Memory B cell (primary cell): ENCODE results near the gene ZMPSTE24.
A peak's percentile ranks its signal among the peaks of the same experiment; 100 is the strongest.

Experiments used
- ATAC-seq: fragments of 150-1000 bp; cut with Tn5 transposase; 2 replicates; pipeline ENCODE4 v1.10.0; 2021; ENCODE audit warnings: low read depth, mild to moderate bottlenecking, moderate library complexity
- DNase-seq, 2 donors: peaks; one replicate each; pipeline ENCODE4 v3.0.0; 2022; ENCODE audit warnings: low spot score in 2 of 2
- H3K27ac Mint-ChIP-seq: one replicate; pipeline ENCODE4 v1.8.0; 2022; ENCODE audit warnings: mild to moderate bottlenecking, moderate library complexity, mixed read lengths
- H3K27me3 Mint-ChIP-seq: one replicate; pipeline ENCODE4 v1.8.0; 2022; ENCODE audit warnings: mixed read lengths
- H3K36me3 Mint-ChIP-seq: one replicate; pipeline ENCODE4 v1.8.0; 2022; ENCODE audit warnings: mild to moderate bottlenecking, mixed read lengths
- H3K4me1 Mint-ChIP-seq: one replicate; pipeline ENCODE4 v1.8.0; 2022; ENCODE audit warnings: mixed read lengths
- H3K4me3 Mint-ChIP-seq: one replicate; pipeline ENCODE4 v1.8.0; 2022; ENCODE audit warnings: mild to moderate bottlenecking, moderate library complexity, mixed read lengths
- H3K9me3 Mint-ChIP-seq: one replicate; pipeline ENCODE4 v1.8.0; 2022; ENCODE audit warnings: mixed read lengths

Gene ZMPSTE24

GRCh38 chr1:40303051-40303771, 45.2 kb downstream of the ZMPSTE24 start:
- no peaks in the 10 kb centered on the region for H3K4me1 Mint-ChIP-seq
- H3K36me3 Mint-ChIP-seq, result peaks cover 2% of the 10 kb centered on the region
- no peak overlapping the region for H3K27ac Mint-ChIP-seq
- ATAC-seq (no peak), DNase-seq (no peak)
- H3K9me3 Mint-ChIP-seq, result no peaks in the 10 kb centered on the region
- no peak overlapping the region for H3K4me3 Mint-ChIP-seq
- no peaks in the 10 kb centered on the region for H3K27me3 Mint-ChIP-seq

- no peak overlapping the region for H3K4me3 Mint-ChIP-seq
Observed at GRCh38 chr1:40303790-40304189, 45.8 kb downstream of the ZMPSTE24 start.

GRCh38 chr1:40305451-40305850, 47.4 kb downstream of the ZMPSTE24 start:
- H3K4me1 Mint-ChIP-seq, result peaks cover under 1% of the 10 kb centered on the region
- peaks cover under 1% of the 10 kb centered on the region for H3K36me3 Mint-ChIP-seq
- H3K27ac Mint-ChIP-seq, result no peak overlapping the region
- H3K9me3 Mint-ChIP-seq, result no peaks in the 10 kb centered on the region
- DNase-seq (no peak), ATAC-seq (no peak)
- no peak overlapping the region for H3K4me3 Mint-ChIP-seq
- H3K27me3 Mint-ChIP-seq, result no peaks in the 10 kb centered on the region

More at GRCh38 chr1:40303790-40304189, 45.8 kb downstream of the ZMPSTE24 start:
- no peaks in the 10 kb centered on the region for H3K9me3 Mint-ChIP-seq
- H3K27me3 Mint-ChIP-seq, result no peaks in the 10 kb centered on the region
- no peak for ATAC-seq
- DNase-seq, result no peak
- no peaks in the 10 kb centered on the region for H3K4me1 Mint-ChIP-seq
- peaks cover 2% of the 10 kb centered on the region for H3K36me3 Mint-ChIP-seq
- no peak overlapping the region for H3K27ac Mint-ChIP-seq

DNA sequence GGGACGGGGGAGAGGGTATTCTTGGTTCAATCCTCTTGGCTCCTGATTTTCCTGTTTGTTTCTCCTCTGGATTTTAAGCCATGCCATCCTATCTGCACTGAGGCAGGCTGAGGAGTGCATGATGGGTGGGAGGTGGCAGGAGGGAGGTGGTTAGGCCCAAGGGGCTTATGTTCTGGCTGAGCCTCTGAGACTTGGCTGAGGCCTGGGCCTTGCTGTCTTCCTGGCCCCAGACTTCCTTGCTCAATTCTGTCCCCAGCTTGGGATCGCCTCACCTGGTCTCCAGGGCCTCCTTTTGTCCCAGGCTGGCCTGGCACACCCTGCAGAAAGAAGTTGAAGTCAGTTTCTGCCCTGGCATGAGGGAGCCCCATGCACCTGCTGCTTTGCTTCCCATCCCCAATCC, 47.8 kb downstream of the ZMPSTE24 start:
- no peaks in the 10 kb centered on the region for H3K36me3 Mint-ChIP-seq
- H3K27ac Mint-ChIP-seq, result no peak overlapping the region
- H3K4me1 Mint-ChIP-seq, result peaks cover 3% of the 10 kb centered on the region
- no peak for ATAC-seq
- H3K4me3 Mint-ChIP-seq, result no peak overlapping the region
- H3K27me3 Mint-ChIP-seq, result no peaks in the 10 kb centered on the region
- H3K9me3 Mint-ChIP-seq, result no peaks in the 10 kb centered on the region
- no peak for DNase-seq

DNA sequence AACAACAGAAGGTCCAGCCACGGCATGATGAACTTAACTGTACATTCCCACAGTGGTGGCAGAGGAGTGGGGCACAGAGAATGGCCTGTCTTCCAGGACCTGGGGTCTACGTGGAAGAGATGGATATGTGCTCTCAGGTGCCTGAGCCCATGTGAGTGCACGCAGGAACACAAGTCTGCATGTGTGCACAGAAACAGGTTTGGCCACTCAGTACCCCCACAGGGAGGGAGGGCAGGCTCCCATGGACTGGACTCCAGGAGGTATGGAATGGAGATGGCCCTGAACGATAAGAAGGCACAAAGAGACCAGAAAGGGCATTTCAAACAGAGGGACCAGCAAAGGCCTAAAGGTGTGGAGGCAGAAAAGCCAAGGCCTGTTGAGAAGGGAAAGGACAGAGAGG, 48.3 kb downstream of the ZMPSTE24 start:
- ATAC-seq, result no peak
- Mint-ChIP-seq H3K27me3 (no peaks in the 10 kb centered on the region), H3K9me3 (no peaks in the 10 kb centered on the region), H3K4me3 (no peak overlapping the region), H3K27ac (no peak overlapping the region), H3K4me1 (peaks cover 3% of the 10 kb centered on the region), H3K36me3 (no peaks in the 10 kb centered on the region)
- DNase-seq, result no peak

GRCh38 chr1:40307186-40307585, 49.1 kb downstream of the ZMPSTE24 start:
- Mint-ChIP-seq H3K27me3 (no peaks in the 10 kb centered on the region), H3K27ac (no peak overlapping the region)
- ATAC-seq, result no peak

GRCh38 chr1:40308036-40308727, 50.1 kb downstream of the ZMPSTE24 start:
- Mint-ChIP-seq H3K27me3 (no peaks in the 10 kb centered on the region), H3K4me3 (no peak overlapping the region), H3K36me3 (no peaks in the 10 kb centered on the region), H3K27ac (no peak overlapping the region), H3K4me1 (peaks cover 12% of the 10 kb centered on the region), H3K9me3 (no peaks in the 10 kb centered on the region)
- ATAC-seq (no peak), DNase-seq (no peak)

More at GRCh38 chr1:40307186-40307585, 49.1 kb downstream of the ZMPSTE24 start:
- H3K36me3 Mint-ChIP-seq, result no peaks in the 10 kb centered on the region
- no peak overlapping the region for H3K4me3 Mint-ChIP-seq
- DNase-seq, result no peak
- peaks cover 6% of the 10 kb centered on the region for H3K4me1 Mint-ChIP-seq
- H3K9me3 Mint-ChIP-seq, result no peaks in the 10 kb centered on the region

DNA sequence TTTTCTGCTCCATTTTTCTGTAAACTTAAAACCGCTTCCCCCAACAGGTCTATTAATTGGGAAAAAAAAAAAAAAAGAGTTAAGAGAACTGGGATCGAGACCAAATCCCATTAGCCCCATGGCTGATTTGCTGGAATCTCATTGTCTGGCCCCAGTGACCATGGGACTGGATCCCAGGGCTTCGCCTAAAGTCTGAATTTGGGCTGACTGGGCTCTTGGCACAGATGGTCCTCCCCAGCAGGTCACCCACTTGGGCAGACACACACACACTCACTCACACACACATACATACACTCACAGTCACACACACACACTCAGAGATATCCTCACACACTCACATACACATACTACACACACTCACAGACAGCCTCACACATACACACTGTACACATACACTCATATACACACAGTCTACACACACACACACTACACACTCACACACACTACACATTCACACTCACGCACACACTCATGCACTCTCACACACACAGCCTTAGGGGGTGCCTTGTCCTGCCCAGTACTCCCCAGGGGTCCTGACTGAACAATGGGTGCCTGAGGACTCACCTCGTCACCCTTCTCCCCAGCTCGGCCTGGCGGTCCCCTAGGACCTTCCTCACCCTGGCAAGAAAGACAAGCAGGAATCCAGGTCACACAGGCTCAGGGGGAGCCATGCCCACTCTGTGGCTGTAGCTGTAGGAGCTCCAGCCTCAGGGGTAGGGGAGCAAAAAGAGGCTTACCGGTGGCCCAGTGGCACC, 51.5 kb downstream of the ZMPSTE24 start:
- Mint-ChIP-seq H3K9me3 (no peaks in the 10 kb centered on the region), H3K4me3 (no peak overlapping the region), H3K4me1 (peaks cover 24% of the 10 kb centered on the region), H3K27ac (no peak overlapping the region), H3K27me3 (no peaks in the 10 kb centered on the region), H3K36me3 (no peaks in the 10 kb centered on the region)
- ATAC-seq, result no peak
- no peak for DNase-seq

DNA sequence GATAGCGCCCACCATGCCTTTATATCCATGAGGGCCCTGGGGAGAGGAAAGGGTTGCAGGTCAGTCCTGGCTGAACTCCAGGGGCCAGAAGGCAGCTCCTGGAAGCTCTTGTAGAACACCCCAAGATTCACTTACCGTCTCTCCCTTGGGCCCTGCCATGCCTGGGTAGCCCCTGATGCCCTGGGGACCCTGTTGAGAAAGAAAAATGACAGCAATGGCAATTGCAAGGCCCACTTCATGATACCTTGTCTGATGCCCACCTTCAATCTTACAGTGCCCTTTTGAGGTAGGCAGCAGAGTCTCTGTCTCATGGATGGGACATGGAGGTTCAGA, 52.1 kb downstream of the ZMPSTE24 start:
- no peaks in the 10 kb centered on the region for H3K9me3 Mint-ChIP-seq
- H3K27me3 Mint-ChIP-seq, result no peaks in the 10 kb centered on the region
- ATAC-seq, result no peak
- peaks cover 27% of the 10 kb centered on the region for H3K4me1 Mint-ChIP-seq
- H3K36me3 Mint-ChIP-seq, result no peaks in the 10 kb centered on the region
- DNase-seq, result no peak
- no peak overlapping the region for H3K4me3 Mint-ChIP-seq
- H3K27ac Mint-ChIP-seq, result no peak overlapping the region

DNA sequence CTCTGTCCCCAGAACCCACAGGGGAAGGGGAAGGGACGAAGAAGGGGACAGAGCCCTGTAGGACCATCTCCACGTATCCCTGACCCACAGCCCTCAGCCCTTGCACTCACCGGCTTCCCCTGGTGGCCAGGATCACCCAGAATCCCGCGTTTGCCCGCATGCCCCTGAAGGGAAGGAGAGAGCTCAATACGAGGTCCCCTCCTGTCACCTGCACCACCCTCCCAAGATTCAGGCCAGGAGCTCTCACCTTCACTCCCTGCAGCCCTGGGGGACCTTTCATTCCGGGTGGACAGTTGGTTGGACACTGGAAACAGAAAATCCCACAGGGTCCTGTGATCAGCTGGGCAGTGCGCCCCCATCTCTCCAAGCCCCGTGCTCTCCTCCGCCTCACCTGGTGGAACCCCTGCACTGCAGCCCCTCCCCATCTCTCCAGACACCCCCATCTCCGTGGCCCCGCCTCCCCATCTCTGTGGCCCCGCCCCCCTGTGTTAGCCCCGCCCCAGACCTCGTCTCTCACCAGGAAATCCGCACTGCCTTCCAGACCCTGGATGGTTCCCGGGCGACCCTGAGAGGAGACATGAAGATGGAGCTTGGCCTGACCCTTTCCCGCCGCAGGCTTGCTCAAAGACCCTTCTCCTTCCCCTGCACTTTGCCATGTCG, 53.1 kb downstream of the ZMPSTE24 start:
- ATAC-seq (no peak), DNase-seq (no peak)
- no peaks in the 10 kb centered on the region for H3K27me3 Mint-ChIP-seq
- no peaks in the 10 kb centered on the region for H3K9me3 Mint-ChIP-seq
- H3K27ac Mint-ChIP-seq, result no peak overlapping the region
- H3K4me1 Mint-ChIP-seq, result peaks cover 32% of the 10 kb centered on the region
- H3K36me3 Mint-ChIP-seq, result no peaks in the 10 kb centered on the region
- no peak overlapping the region for H3K4me3 Mint-ChIP-seq

DNA sequence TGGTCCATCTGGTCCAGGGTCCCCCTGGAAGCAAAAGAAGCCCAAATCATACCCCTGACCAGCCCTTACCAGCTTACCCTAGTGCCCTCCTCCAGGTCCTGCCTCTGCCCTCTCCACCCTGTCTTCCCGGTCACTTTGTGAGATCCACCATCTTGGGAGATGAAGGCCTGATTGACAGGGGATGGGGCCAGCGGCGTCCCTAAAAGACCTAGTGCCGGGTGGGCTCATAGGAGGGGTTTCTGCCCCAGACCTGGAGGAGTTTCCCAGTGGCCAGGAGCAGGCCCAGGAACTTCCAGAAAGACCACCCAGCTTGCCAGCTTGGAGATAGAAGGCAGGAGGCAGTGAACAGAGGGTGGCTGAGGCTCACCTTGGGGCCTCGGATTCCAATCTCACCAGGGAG, 53.7 kb downstream of the ZMPSTE24 start:
- H3K4me3 Mint-ChIP-seq, result no peak overlapping the region
- DNase-seq, result no peak
- H3K9me3 Mint-ChIP-seq, result no peaks in the 10 kb centered on the region
- no peaks in the 10 kb centered on the region for H3K27me3 Mint-ChIP-seq
- H3K27ac Mint-ChIP-seq, result no peak overlapping the region
- peaks cover 32% of the 10 kb centered on the region for H3K4me1 Mint-ChIP-seq
- no peak for ATAC-seq
- H3K36me3 Mint-ChIP-seq, result no peaks in the 10 kb centered on the region

- Mint-ChIP-seq H3K27me3 (no peaks in the 10 kb centered on the region), H3K9me3 (no peaks in the 10 kb centered on the region), H3K4me1 (peaks cover 36% of the 10 kb centered on the region), H3K4me3 (peak overlapping the region; percentile 73), H3K36me3 (no peaks in the 10 kb centered on the region), H3K27ac (no peak overlapping the region)
- ATAC-seq, result peak; percentile 15
- no peak for DNase-seq
Observed at GRCh38 chr1:40312238-40313205, 54.5 kb downstream of the ZMPSTE24 start.

- peak; percentile 28 for ATAC-seq
- H3K27ac Mint-ChIP-seq, result no peak overlapping the region
- no peaks in the 10 kb centered on the region for H3K27me3 Mint-ChIP-seq
- peak overlapping the region; percentile 73 for H3K4me3 Mint-ChIP-seq
- no peaks in the 10 kb centered on the region for H3K36me3 Mint-ChIP-seq
- DNase-seq, result peak; percentile 35 to 39
- H3K4me1 Mint-ChIP-seq, result peaks cover 42% of the 10 kb centered on the region
- H3K9me3 Mint-ChIP-seq, result no peaks in the 10 kb centered on the region
Observed at GRCh38 chr1:40313329-40313957, 55.4 kb downstream of the ZMPSTE24 start.
